NB4 (cell line): ENCODE data around the gene VSIG10L.

Experiments
- CTCF ChIP-seq: IDR thresholded peaks from one replicate; pipeline ENCODE4 v1.5.1; 2012; ENCODE audit warnings: low read depth, low read length
- MAX ChIP-seq: IDR thresholded peaks from 2 replicates; pipeline ENCODE4 v1.6.1; 2011; ENCODE audit warnings: low read depth, low read length
- MYC ChIP-seq: IDR thresholded peaks from 2 replicates; pipeline ENCODE4 v1.6.1; 2011; ENCODE audit warnings: low read depth, low read length
- POLR2A ChIP-seq: IDR thresholded peaks from 2 replicates; pipeline ENCODE4 v1.6.1; 2011; ENCODE audit warnings: mild to moderate bottlenecking; ENCODE audit not compliant: insufficient read length; ENCODE audit errors: extremely low read depth

GRCh38 chr19:51372021-51372648 lies 30.2 kb upstream of the VSIG10L start:
- no peak for TF ChIP-seq CTCF
- TF ChIP-seq MYC = no peak
- no peak for TF ChIP-seq POLR2A
- no peak for TF ChIP-seq MAX
